GM12878 (cell line): ENCODE measurements around the gene SLC25A51. TPM values are rescaled to one million over a fixed set of nuclear protein-coding genes. Genes with fewer than 3 reads are reported as not detected.

ENCODE experiments used
- ATAC-seq: fragments of 200-7000 bp; cut with Tn5 transposase; 3 replicates; pipeline ENCODE4 v1.9.1; 2020; ENCODE audit warnings: mild to moderate bottlenecking, moderate library complexity
- BruUV-seq: library from RNA; stranded (reverse); fragments of 400-500 nt; replicated peaks from 2 replicates; lab custom pipeline; 2021; lab: Mats Ljungman, UMichigan
- CTCF ChIA-PET: fragments of 300-600 bp; sonication (Branson Sonifier 250); formaldehyde crosslinking; extraction: SDS; loops from one replicate; lab custom pipeline; 2021; ENCODE audit warnings: inconsistent platforms; lab: Yijun Ruan, JAX
- POLR2A ChIA-PET: fragments of 350-600 bp; formaldehyde crosslinking; extraction: SDS; loops from one replicate; lab custom pipeline; 2021; ENCODE audit warnings: inconsistent platforms; lab: Charles Lee
- RAD21 ChIA-PET: fragments of 300-600 bp; sonication (Branson Sonifier 250); formaldehyde crosslinking; loops from one replicate; lab custom pipeline; 2023; ENCODE audit warnings: antibody characterized with exemption; ENCODE audit not compliant: unreplicated experiment; lab: Charles Lee
- SMC1A ChIA-PET: fragments of 300-600 bp; sonication (Branson Sonifier 250); formaldehyde crosslinking; loops from one replicate; lab custom pipeline; 2023; ENCODE audit not compliant: unreplicated experiment, uncharacterized antibody; lab: Charles Lee
- DNase-seq: peaks from one replicate; pipeline ENCODE4 v3.0.0-alpha.2; 2011; ENCODE audit warnings: low read depth, low spot score
- FAIRE-seq: peaks from 3 replicates; lab custom pipeline; 2011; peaks lifted over from hg19 to GRCh38; lab: Jason Lieb, UNC
- H2AFZ ChIP-seq: 2 replicates; pipeline ENCODE4 v1.6.0; 2011; ENCODE audit warnings: low read depth, low read length, control low read depth; ENCODE audit not compliant: control insufficient read depth
- H3K27ac ChIP-seq: 2 replicates; pipeline ENCODE4 v1.5.1; 2011; ENCODE audit warnings: control low read depth; ENCODE audit not compliant: control insufficient read depth, insufficient read depth
- H3K27me3 ChIP-seq, 2 experiments: replicated peaks in 1 of 2; 2 replicates each; pipeline versions ENCODE4 v1.6.0 to v1.6.1; 2011; ENCODE audit warnings: low read length in 1 of 2; ENCODE audit not compliant: control insufficient read depth in 2 of 2, insufficient read depth in 2 of 2
- H3K36me3 ChIP-seq, 2 experiments: 2 replicates each; pipeline ENCODE4 v1.5.1; 2011; ENCODE audit warnings: low read length in 1 of 2; ENCODE audit not compliant: control insufficient read depth in 2 of 2, insufficient read depth in 2 of 2
- H3K4me1 ChIP-seq: 2 replicates; pipeline ENCODE4 v1.6.1; 2011; ENCODE audit warnings: mild to moderate bottlenecking, low read length, moderate library complexity, mixed read lengths; ENCODE audit not compliant: control insufficient read depth, insufficient read depth
- H3K4me2 ChIP-seq: 2 replicates; pipeline ENCODE4 v1.6.0; 2011; ENCODE audit warnings: control low read depth; ENCODE audit not compliant: control insufficient read depth, insufficient read depth
- H3K4me3 ChIP-seq: fragments of 200-600 bp; sonication (generic); 2 replicates; pipeline ENCODE4 v1.5.1; 2016
- H3K79me2 ChIP-seq: 2 replicates; pipeline ENCODE4 v1.6.0; 2011; ENCODE audit warnings: low read length; ENCODE audit not compliant: control insufficient read depth, insufficient read depth
- H3K9ac ChIP-seq: 2 replicates; pipeline ENCODE4 v1.8.0; 2011; ENCODE audit warnings: low read length, control low read depth, mixed read lengths; ENCODE audit not compliant: control insufficient read depth, insufficient read depth
- H3K9me3 ChIP-seq: replicated peaks from 3 replicates; pipeline ENCODE4 v1.5.1; 2011; ENCODE audit warnings: mild to moderate bottlenecking, low read length; ENCODE audit not compliant: control insufficient read depth, insufficient read depth
- H4K20me1 ChIP-seq: 2 replicates; pipeline ENCODE4 v1.6.0; 2011; ENCODE audit not compliant: control insufficient read depth, insufficient read depth
- BHLHE40 ChIP-seq, 2 experiments: fragments of 450-650 bp in 1 of 2; IDR thresholded peaks; 2 replicates each; pipeline ENCODE4 v1.6.1; 2011 to 2017; ENCODE audit warnings: low read depth in 2 of 2, borderline replicate concordance in 1 of 2, improper control_type of control experiment in 1 of 2, low read length in 1 of 2, mild to moderate bottlenecking in 1 of 2
- ETV6 ChIP-seq, 2 experiments: fragments of 450-650 bp in 1 of 2; IDR thresholded peaks in 1 of 2; conservative IDR thresholded peaks in 1 of 2; 2 replicates each; pipeline ENCODE4 v1.6.1; 2014; ENCODE audit warnings: antibody characterized with exemption in 1 of 2, borderline replicate concordance in 1 of 2, low read depth in 1 of 2, mild to moderate bottlenecking in 1 of 2, moderate library complexity in 1 of 2
- HDAC2 ChIP-seq: fragments of 200-600 bp; sonication (generic); IDR thresholded peaks from 2 replicates; pipeline ENCODE4 v1.6.1; 2017
- IKZF1 ChIP-seq: fragments of 450-650 bp; conservative IDR thresholded peaks from 2 replicates; pipeline ENCODE4 v1.6.1; 2017; ENCODE audit warnings: antibody characterized with exemption, mild to moderate bottlenecking
- KLF5 ChIP-seq: fragments of 450-650 bp; IDR thresholded peaks from 2 replicates; pipeline ENCODE4 v1.6.1; 2014; ENCODE audit warnings: mild to moderate bottlenecking; ENCODE audit not compliant: partially characterized antibody
- MAX ChIP-seq: IDR thresholded peaks from 2 replicates; pipeline ENCODE4 v1.6.1; 2012; ENCODE audit warnings: low read depth, low read length, improper control_type of control experiment
- MTA2 ChIP-seq: fragments of 450-650 bp; IDR thresholded peaks from 2 replicates; pipeline ENCODE4 v1.6.1; 2016; ENCODE audit warnings: low read depth, mild to moderate bottlenecking, moderate library complexity
- MXI1 ChIP-seq: fragments of 150-350 bp; IDR thresholded peaks from 2 replicates; pipeline ENCODE4 v1.6.1; 2011; ENCODE audit warnings: low read depth, mild to moderate bottlenecking, inconsistent platforms, low read length, improper control_type of control experiment
- NFYB ChIP-seq: IDR thresholded peaks from 2 replicates; pipeline ENCODE4 v1.6.1; 2011; ENCODE audit warnings: low read depth, mild to moderate bottlenecking, low read length, improper control_type of control experiment, moderate library complexity; ENCODE audit not compliant: insufficient read depth
- NR2C2 ChIP-seq: IDR thresholded peaks from 2 replicates; pipeline ENCODE4 v1.6.1; 2011; ENCODE audit warnings: borderline replicate concordance, low read depth; ENCODE audit not compliant: control insufficient read depth, insufficient read length
- WRNIP1 ChIP-seq: IDR thresholded peaks from 2 replicates; pipeline ENCODE4 v1.6.1; 2011; ENCODE audit warnings: low read depth, low read length, improper control_type of control experiment, borderline replicate concordance
- YY1 ChIP-seq: IDR thresholded peaks from 2 replicates; pipeline ENCODE4 v1.6.1; 2011; ENCODE audit warnings: low read depth, mild to moderate bottlenecking, low read length
- ZNF274 ChIP-seq: IDR thresholded peaks from one replicate; pipeline ENCODE4 v1.8.0; 2011; ENCODE audit not compliant: insufficient read length, insufficient read depth
- WGBS: methylation state at CpG from one replicate; pipeline ENCODE4 v1.1.6; 2016; ENCODE audit warnings: low lambda C conversion rate; ENCODE audit not compliant: insufficient replicate concordance, insufficient coverage; ENCODE audit errors: missing lambda C conversion rate; 5-methylcytosine and 5-hydroxymethylcytosine counted together
- in situ Hi-C: fragments of 300-500 bp; cut with MboI; formaldehyde crosslinking; loops from 9 replicates; pipeline ENCODE4 v1.14.3; 2018; ENCODE audit warnings: mixed read lengths
- intact Hi-C: fragments of 100-400 bp; cut with micrococcal nuclease; formaldehyde crosslinking; loops from one replicate; pipeline ENCODE4 v1.14.2; 2022; ENCODE audit not compliant: unreplicated experiment
- polyA plus RNA-seq, 11 experiments: library from polyadenylated mRNA; depleted of rRNA in 4 of 11; unstranded in 6 of 11; stranded (reverse) in 5 of 11; fragments of >200 nt; fragmentation: Nextera tagmentation in 4 of 11; fragmentation: Illumina TruSeq in 1 of 11; extraction: Ambion mirVana in 4 of 11; extraction: Trizol in 1 of 11; gene quantifications; 1 replicate in 1 of 11; 2 replicates in 10 of 11; pipeline versions ENCODE4 v1.2.1 to v1.2.3, GENCODE V29; 2011 to 2016; ENCODE audit warnings: inconsistent platforms in 2 of 11, missing spikeins in 2 of 11, low read depth in 1 of 11
- total RNA-seq, 4 experiments: library from RNA; depleted of rRNA in 3 of 4; stranded (reverse); fragments of >200 nt in 3 of 4; fragmentation: Illumina TruSeq in 1 of 4; extraction: Trizol in 1 of 4; gene quantifications; 2 replicates each; pipeline versions ENCODE4 v1.2.1 to v1.2.3, GENCODE V29; 2013 to 2021
- TF ChIP-seq, protein P1 (sequence below): fragments of 450-650 bp; IDR thresholded peaks from 2 replicates; pipeline ENCODE4 v1.6.1; 2014; ENCODE audit warnings: mild to moderate bottlenecking
- TF ChIP-seq, protein P2 (sequence below): IDR thresholded peaks from 2 replicates; pipeline ENCODE4 v1.6.1; 2011; ENCODE audit warnings: borderline replicate concordance, low read depth, mild to moderate bottlenecking, moderate library complexity, mixed read lengths, low read length; ENCODE audit not compliant: insufficient read depth; ENCODE audit errors: extremely low read length

SLC25A51 gene
- total and polyA plus RNA-seq, 10 of the 15 experiments (the other 5 are each of a cell fraction or from before 2014, with no cell fraction given), result 3.8 to 29.3 (median 13.2) TPM

DNA sequence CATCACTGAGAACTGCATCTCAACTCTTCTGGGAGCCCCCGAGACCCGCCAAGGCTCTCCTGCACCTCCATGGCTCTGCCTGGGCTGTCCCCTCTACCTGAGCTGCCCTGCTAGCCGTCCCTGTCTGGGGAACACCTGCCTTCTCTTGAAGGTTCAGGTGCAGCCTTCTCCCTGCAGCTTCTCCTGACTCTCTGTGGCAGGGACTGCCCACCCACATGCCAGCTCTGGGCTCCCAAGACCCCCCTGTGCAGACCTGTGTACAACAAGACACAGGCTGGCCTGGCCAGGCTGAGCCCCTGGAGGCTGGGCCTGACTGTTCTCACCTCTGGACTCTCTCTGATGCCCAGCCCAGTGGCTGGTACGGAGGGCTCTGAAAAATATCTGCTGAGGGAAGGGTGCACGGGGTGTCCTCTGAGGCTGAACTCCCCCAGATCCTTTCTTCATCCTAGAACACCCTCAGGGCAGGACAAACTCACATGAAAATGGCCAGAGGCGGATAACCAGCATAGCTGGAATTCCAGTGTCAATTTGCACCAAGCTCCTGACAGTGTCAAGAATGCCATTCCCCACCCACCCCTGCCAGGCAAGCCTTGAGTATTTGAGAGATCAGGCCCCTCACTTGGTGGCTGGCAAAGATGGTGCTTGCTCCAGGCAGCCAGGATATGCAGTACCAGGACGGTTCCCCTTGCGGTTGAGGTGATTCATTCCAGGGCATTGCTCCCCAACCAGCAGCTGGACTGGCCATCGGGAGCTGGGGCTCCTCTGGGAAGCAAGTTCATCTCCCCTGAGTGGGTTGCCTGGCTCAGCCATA is 40.9 kb upstream of the SLC25A51 start:
- POLR2A ChIA-PET, result no interaction called here
- Histone ChIP-seq H4K20me1 (no peaks in the 10 kb centered on the region), H3K27ac (no peak overlapping the region), H3K4me2 (no peak overlapping the region), H3K4me3 (no peak overlapping the region), H2AFZ (no peak overlapping the region), H3K27me3 (no peaks in the 10 kb centered on the region; a peak in 1 of 4 replicates), H3K9ac (no peak overlapping the region), H3K79me2 (no peaks in the 10 kb centered on the region), H3K36me3 (no peaks in the 10 kb centered on the region; a peak in 1 of 4 replicates), H3K4me1 (no peaks in the 10 kb centered on the region), H3K9me3 (no peaks in the 10 kb centered on the region)
- RAD21 ChIA-PET, result interaction anchor here (1.3 kb wide), 1 partner anchor 31 kb away, joined by 3 read pairs; no protein-coding TSS in a partner anchor
- in situ Hi-C loops (no loop called here), intact Hi-C loops (no loop called here)
- SMC1A ChIA-PET, result no interaction called here
- WGBS, result 44% methylated on average over 9 of the region's 9 CpGs
- TF ChIP-seq MXI1 (no peak), IKZF1 (no peak), ZNF274 (no peak), HDAC2 (no peak), ETV6 (conservative IDR thresholded peaks at IDR 0.05 in 1 of 2, IDR thresholded peaks at IDR 0.05 in 1 of 2; ENCODE audit: borderline replicate concordance in 1 of 2, low read depth in 1 of 2) (no peak), MTA2 (no peak), BHLHE40 (IDR thresholded peaks at IDR 0.05; ENCODE audit: borderline replicate concordance in 1 of 2, low read depth in 2 of 2, low read length in 1 of 2) (no peak), YY1 (no peak), KLF5 (no peak), NR2C2 (no peak), NFYB (no peak), MAX (no peak), WRNIP1 (no peak)
- TF ChIP-seq, protein P1, sequence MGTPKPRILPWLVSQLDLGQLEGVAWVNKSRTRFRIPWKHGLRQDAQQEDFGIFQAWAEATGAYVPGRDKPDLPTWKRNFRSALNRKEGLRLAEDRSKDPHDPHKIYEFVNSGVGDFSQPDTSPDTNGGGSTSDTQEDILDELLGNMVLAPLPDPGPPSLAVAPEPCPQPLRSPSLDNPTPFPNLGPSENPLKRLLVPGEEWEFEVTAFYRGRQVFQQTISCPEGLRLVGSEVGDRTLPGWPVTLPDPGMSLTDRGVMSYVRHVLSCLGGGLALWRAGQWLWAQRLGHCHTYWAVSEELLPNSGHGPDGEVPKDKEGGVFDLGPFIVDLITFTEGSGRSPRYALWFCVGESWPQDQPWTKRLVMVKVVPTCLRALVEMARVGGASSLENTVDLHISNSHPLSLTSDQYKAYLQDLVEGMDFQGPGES, result no peak
- TF ChIP-seq, protein P2, sequence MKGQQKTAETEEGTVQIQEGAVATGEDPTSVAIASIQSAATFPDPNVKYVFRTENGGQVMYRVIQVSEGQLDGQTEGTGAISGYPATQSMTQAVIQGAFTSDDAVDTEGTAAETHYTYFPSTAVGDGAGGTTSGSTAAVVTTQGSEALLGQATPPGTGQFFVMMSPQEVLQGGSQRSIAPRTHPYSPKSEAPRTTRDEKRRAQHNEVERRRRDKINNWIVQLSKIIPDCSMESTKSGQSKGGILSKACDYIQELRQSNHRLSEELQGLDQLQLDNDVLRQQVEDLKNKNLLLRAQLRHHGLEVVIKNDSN, result no peak
- no TSS peak for BruUV-seq
- no peak for DNase-seq
- CTCF ChIA-PET, result no interaction called here
- ATAC-seq, result no peak
- FAIRE-seq, result no peak
